ENCODE data around the gene TPK1. TPM values are rescaled to one million over a fixed set of nuclear protein-coding genes. Genes with fewer than 3 reads are reported as not detected.

TPK1 gene
- total and polyA plus RNA-seq, 12 donors = 2.9 to 10.8 (median 6.4) TPM

- Histone ChIP-seq H3K4me1 (peaks cover 0 to 9% (median 0%) of the 10 kb centered on the region in 9 donors), H3K27me3 (no peaks in the 10 kb centered on the region), H3K36me3 (no peaks in the 10 kb centered on the region), H3K4me3 (no peak overlapping the region), H3K27ac (no peak overlapping the region), H3K9me3 (no peaks in the 10 kb centered on the region)
- ATAC-seq (no peak), DNase-seq (no peak)
- no peak for TF ChIP-seq CTCF (IDR thresholded peaks at IDR 0.05)
- intact Hi-C loops (cut with DNase I) = loop anchor here in 3 of 10 donors (5.0 to 10.0 kb wide), 2 partner anchors 98 to 100 kb away; partner anchors contain the start of gene TPK1 (in 3 of the 3)
- 31 to 55% methylated on average over 1 of the region's 1 CpG for WGBS, 2 donors
Observed at GRCh38 chr7:144736880-144737493, 98.9 kb downstream of the TPK1 start.

GRCh38 chr7:144735505-144736276 is 100.2 kb downstream of the TPK1 start:
- Histone ChIP-seq H3K27ac (no peak overlapping the region), H3K4me1 (peaks cover 0 to 14% (median 0%) of the 10 kb centered on the region in 9 donors), H3K9me3 (no peaks in the 10 kb centered on the region), H3K27me3 (no peaks in the 10 kb centered on the region), H3K36me3 (no peaks in the 10 kb centered on the region), H3K4me3 (no peak overlapping the region)
- DNase-seq = no peak
- TF ChIP-seq CTCF (IDR thresholded peaks at IDR 0.05) = no peak
- no peak for ATAC-seq
- intact Hi-C loops (cut with DNase I) = loop anchor here in 3 of 10 donors (5.0 to 10.0 kb wide), 2 partner anchors 99 to 102 kb away; partner anchors contain the start of gene TPK1 (in 3 of the 3)
- WGBS, 2 donors = 75 to 78% methylated on average over 8 of the region's 8 CpGs

GRCh38 chr7:144731661-144732351 is 104.0 kb downstream of the TPK1 start:
- 75 to 76% methylated on average over 6 of the region's 6 CpGs for WGBS, 2 donors
- intact Hi-C loops (cut with DNase I) = loop anchor here in 2 of 10 donors (10.0 kb wide), 1 partner anchor 103 kb away; the partner anchor contains the start of gene TPK1 (in 2 of the 2)
- no peak overlapping the region for H3K4me3 ChIP-seq

More at GRCh38 chr7:144731661-144732351, 104.0 kb downstream of the TPK1 start:
- Histone ChIP-seq H3K36me3 (no peaks in the 10 kb centered on the region), H3K27ac (no peak overlapping the region), H3K27me3 (no peaks in the 10 kb centered on the region), H3K4me1 (peaks cover 0 to 13% (median 0%) of the 10 kb centered on the region in 9 donors), H3K9me3 (no peaks in the 10 kb centered on the region)
- TF ChIP-seq CTCF (IDR thresholded peaks at IDR 0.05) = no peak
- ATAC-seq (peak in 1 of 8 donors; percentile 31), DNase-seq (no peak)

All from heart right ventricle (tissue), 16 donors.